Neural progenitor cell (in vitro differentiated cells): ENCODE data around the gene RAET1E. TPM values are rescaled to one million over a fixed set of nuclear protein-coding genes. Genes with fewer than 3 reads are reported as not detected.

Experiments used
- DNase-seq: peaks from one replicate; pipeline ENCODE4 v3.0.0-alpha.2; 2016; ENCODE audit warnings: low spot score
- H2AFZ ChIP-seq: fragments of 200-600 bp; sonication (generic); replicated peaks from 2 replicates; pipeline ENCODE4 v1.6.1; 2016; ENCODE audit warnings: antibody characterized with exemption
- H3F3A ChIP-seq: fragments of 200-600 bp; sonication (generic); 2 replicates; pipeline ENCODE4 v1.6.1; 2016; ENCODE audit warnings: antibody characterized with exemption, low read depth
- H3K27ac ChIP-seq: fragments of 200-600 bp; sonication (generic); 2 replicates; pipeline ENCODE4 v1.5.1; 2016; ENCODE audit warnings: mild to moderate bottlenecking
- H3K27me3 ChIP-seq: fragments of 200-600 bp; sonication (generic); 2 replicates; pipeline ENCODE4 v1.6.1; 2016; ENCODE audit warnings: mild to moderate bottlenecking, moderate library complexity
- H3K36me3 ChIP-seq: fragments of 200-600 bp; sonication (generic); 2 replicates; pipeline ENCODE4 v1.5.1; 2016
- H3K4me1 ChIP-seq: fragments of 200-600 bp; sonication (generic); 2 replicates; pipeline ENCODE4 v1.6.1; 2016; ENCODE audit warnings: mixed run types
- H3K4me2 ChIP-seq: fragments of 200-600 bp; sonication (generic); 2 replicates; pipeline ENCODE4 v1.6.1; 2016
- H3K4me3 ChIP-seq: fragments of 200-600 bp; sonication (generic); 2 replicates; pipeline ENCODE4 v1.5.1; 2016
- H3K79me2 ChIP-seq: fragments of 200-600 bp; sonication (generic); 2 replicates; pipeline ENCODE4 v1.6.1; 2016; ENCODE audit warnings: low read depth
- H3K9ac ChIP-seq: fragments of 200-600 bp; sonication (generic); 2 replicates; pipeline ENCODE4 v1.6.1; 2016
- H3K9me3 ChIP-seq: fragments of 200-600 bp; sonication (generic); 2 replicates; pipeline ENCODE4 v1.5.1; 2016; ENCODE audit warnings: low read depth
- H4K20me1 ChIP-seq: fragments of 200-600 bp; sonication (generic); 2 replicates; pipeline ENCODE4 v1.6.1; 2016; ENCODE audit warnings: low read depth
- H3K27ac Mint-ChIP-seq: 3 replicates; pipeline ENCODE4 v1.8.0; 2021; ENCODE audit warnings: mixed read lengths
- H3K27me3 Mint-ChIP-seq: 2 replicates; pipeline ENCODE4 v1.8.0; 2022; ENCODE audit warnings: low read depth, mild to moderate bottlenecking, inconsistent platforms, moderate library complexity, mixed read lengths; ENCODE audit not compliant: insufficient read depth
- H3K36me3 Mint-ChIP-seq: 3 replicates; pipeline ENCODE4 v1.8.0; 2021; ENCODE audit warnings: mixed read lengths
- H3K4me1 Mint-ChIP-seq: 3 replicates; pipeline ENCODE4 v1.8.0; 2021; ENCODE audit warnings: mixed read lengths
- H3K4me3 Mint-ChIP-seq: 3 replicates; pipeline ENCODE4 v1.8.0; 2021; ENCODE audit warnings: mild to moderate bottlenecking, moderate library complexity, mixed read lengths
- H3K9me3 Mint-ChIP-seq: 3 replicates; pipeline ENCODE4 v1.8.0; 2020; ENCODE audit warnings: mixed read lengths
- EZH2 ChIP-seq: fragments of 200-600 bp; sonication (generic); IDR thresholded peaks from 2 replicates; pipeline ENCODE4 v1.6.1; 2017; ENCODE audit warnings: antibody characterized with exemption, mild to moderate bottlenecking, moderate library complexity
- EZH2phosphoT487 ChIP-seq: fragments of 200-600 bp; sonication (generic); IDR thresholded peaks from 2 replicates; pipeline ENCODE4 v1.6.1; 2017; ENCODE audit warnings: antibody characterized with exemption
- total RNA-seq: library from RNA; depleted of rRNA; stranded (reverse); fragments of >200 nt; gene quantifications from 2 replicates; pipeline ENCODE4 v1.2.3, GENCODE V29; 2015; ENCODE audit warnings: low replicate concordance
- TF ChIP-seq, protein P1 (sequence below): fragments of 200-600 bp; sonication (generic); IDR thresholded peaks from 2 replicates; pipeline ENCODE4 v1.5.1; 2017; ENCODE audit warnings: antibody characterized with exemption, mild to moderate bottlenecking

The RAET1E gene
- total RNA-seq, 1 donor from 2014 or later = not detected

GRCh38 chr6:149876241-149876933 is 21.5 kb downstream of the RAET1E start:
- H3K27me3 Mint-ChIP-seq = peaks cover 8% of the 10 kb centered on the region

DNA sequence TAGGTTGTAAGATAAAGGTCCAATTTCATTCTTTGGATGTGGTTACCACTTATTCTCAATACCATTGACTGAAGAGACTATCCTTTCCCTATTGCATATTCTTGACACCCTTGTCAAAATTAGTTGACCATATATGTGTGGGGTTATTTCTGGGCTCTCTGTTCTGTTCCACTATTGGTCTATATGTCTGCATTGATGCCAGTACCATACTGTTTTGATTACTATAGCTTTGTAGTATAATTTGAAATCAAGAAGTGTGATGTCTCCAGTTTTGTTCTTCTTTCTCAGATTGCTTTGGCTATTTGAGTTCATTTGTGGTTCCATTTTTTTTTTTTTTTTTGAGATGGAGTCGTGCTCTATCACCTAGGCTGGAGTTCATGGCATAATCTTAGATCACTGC is 25.7 kb downstream of the RAET1E start:
- H3K27ac ChIP-seq = no peak overlapping the region
- TF ChIP-seq EZH2 = no peak
- TF ChIP-seq EZH2phosphoT487 = no peak
- TF ChIP-seq, protein P1, sequence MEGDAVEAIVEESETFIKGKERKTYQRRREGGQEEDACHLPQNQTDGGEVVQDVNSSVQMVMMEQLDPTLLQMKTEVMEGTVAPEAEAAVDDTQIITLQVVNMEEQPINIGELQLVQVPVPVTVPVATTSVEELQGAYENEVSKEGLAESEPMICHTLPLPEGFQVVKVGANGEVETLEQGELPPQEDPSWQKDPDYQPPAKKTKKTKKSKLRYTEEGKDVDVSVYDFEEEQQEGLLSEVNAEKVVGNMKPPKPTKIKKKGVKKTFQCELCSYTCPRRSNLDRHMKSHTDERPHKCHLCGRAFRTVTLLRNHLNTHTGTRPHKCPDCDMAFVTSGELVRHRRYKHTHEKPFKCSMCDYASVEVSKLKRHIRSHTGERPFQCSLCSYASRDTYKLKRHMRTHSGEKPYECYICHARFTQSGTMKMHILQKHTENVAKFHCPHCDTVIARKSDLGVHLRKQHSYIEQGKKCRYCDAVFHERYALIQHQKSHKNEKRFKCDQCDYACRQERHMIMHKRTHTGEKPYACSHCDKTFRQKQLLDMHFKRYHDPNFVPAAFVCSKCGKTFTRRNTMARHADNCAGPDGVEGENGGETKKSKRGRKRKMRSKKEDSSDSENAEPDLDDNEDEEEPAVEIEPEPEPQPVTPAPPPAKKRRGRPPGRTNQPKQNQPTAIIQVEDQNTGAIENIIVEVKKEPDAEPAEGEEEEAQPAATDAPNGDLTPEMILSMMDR = no peak
- H4K20me1 ChIP-seq = no peaks in the 10 kb centered on the region
- H3K79me2 ChIP-seq = no peaks in the 10 kb centered on the region
- H3K27me3 ChIP-seq = peaks cover 5% of the 10 kb centered on the region
- H3K4me3 Mint-ChIP-seq = no peak overlapping the region
- no peaks in the 10 kb centered on the region for H3F3A ChIP-seq
- no peaks in the 10 kb centered on the region for H3K36me3 ChIP-seq
- H3K27me3 Mint-ChIP-seq = peaks cover 5% of the 10 kb centered on the region
- DNase-seq = no peak
- no peak overlapping the region for H3K27ac Mint-ChIP-seq
- no peak overlapping the region for H3K9ac ChIP-seq
- no peak overlapping the region for H3K4me3 ChIP-seq
- H3K9me3 ChIP-seq = peaks cover 3% of the 10 kb centered on the region
- peaks cover 11% of the 10 kb centered on the region for H3K9me3 Mint-ChIP-seq
- H3K4me2 ChIP-seq = no peak overlapping the region
- H3K36me3 Mint-ChIP-seq = no peaks in the 10 kb centered on the region
- H3K4me1 Mint-ChIP-seq = no peaks in the 10 kb centered on the region
- no peaks in the 10 kb centered on the region for H3K4me1 ChIP-seq
- no peak overlapping the region for H2AFZ ChIP-seq

More at GRCh38 chr6:149876241-149876933, 21.5 kb downstream of the RAET1E start:
- Mint-ChIP-seq H3K36me3 (no peaks in the 10 kb centered on the region), H3K4me3 (no peak overlapping the region), H3K27ac (no peak overlapping the region), H3K4me1 (no peaks in the 10 kb centered on the region), H3K9me3 (peaks cover 11% of the 10 kb centered on the region)
- Histone ChIP-seq H3K79me2 (no peaks in the 10 kb centered on the region), H3K9ac (no peak overlapping the region), H3F3A (no peaks in the 10 kb centered on the region), H3K4me3 (no peak overlapping the region), H3K4me1 (no peaks in the 10 kb centered on the region), H4K20me1 (no peaks in the 10 kb centered on the region), H3K4me2 (no peak overlapping the region), H3K27me3 (peaks cover 24% of the 10 kb centered on the region), H3K36me3 (no peaks in the 10 kb centered on the region), H2AFZ (no peak overlapping the region), H3K27ac (no peak overlapping the region), H3K9me3 (peaks cover 3% of the 10 kb centered on the region)
- no peak for DNase-seq
- no peak for TF ChIP-seq EZH2phosphoT487
- TF ChIP-seq, protein P1 = no peak
- TF ChIP-seq EZH2 = no peak

DNA sequence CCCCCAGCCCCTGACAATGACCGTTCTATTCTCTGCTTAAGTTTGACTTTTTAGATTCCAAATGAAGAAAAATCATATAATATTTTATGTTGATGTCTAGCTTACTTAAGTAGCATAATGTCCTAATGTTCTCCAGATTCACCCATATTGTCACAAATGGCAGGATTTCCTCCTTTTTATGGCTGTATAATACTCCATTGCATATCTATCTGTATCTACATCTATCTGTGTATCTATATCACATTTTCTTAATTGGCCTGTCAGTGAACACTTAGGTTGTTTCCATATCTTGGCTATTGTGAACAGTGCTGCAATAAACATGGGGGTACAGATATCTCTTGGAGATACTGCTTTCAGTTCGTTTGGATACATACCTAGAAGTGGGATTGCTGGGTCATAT is 26.7 kb downstream of the RAET1E start:
- Mint-ChIP-seq H3K27me3 (peaks cover 5% of the 10 kb centered on the region), H3K4me3 (no peak overlapping the region), H3K9me3 (peaks cover 11% of the 10 kb centered on the region), H3K4me1 (no peaks in the 10 kb centered on the region), H3K27ac (no peak overlapping the region), H3K36me3 (no peaks in the 10 kb centered on the region)
- no peaks in the 10 kb centered on the region for H4K20me1 ChIP-seq
- no peaks in the 10 kb centered on the region for H3K4me1 ChIP-seq
- no peaks in the 10 kb centered on the region for H3K36me3 ChIP-seq
- no peaks in the 10 kb centered on the region for H3F3A ChIP-seq
- H3K27ac ChIP-seq = no peak overlapping the region
- H2AFZ ChIP-seq = no peak overlapping the region
- no peak for DNase-seq
- H3K79me2 ChIP-seq = no peaks in the 10 kb centered on the region
- H3K4me2 ChIP-seq = no peak overlapping the region
- TF ChIP-seq EZH2phosphoT487 (no peak), EZH2 (no peak)
- TF ChIP-seq, protein P1 = no peak
- peaks cover 3% of the 10 kb centered on the region for H3K9me3 ChIP-seq
- no peaks in the 10 kb centered on the region for H3K27me3 ChIP-seq
- H3K9ac ChIP-seq = no peak overlapping the region
- H3K4me3 ChIP-seq = no peak overlapping the region
